ENCODE data around the gene SERGEF.

DNA sequence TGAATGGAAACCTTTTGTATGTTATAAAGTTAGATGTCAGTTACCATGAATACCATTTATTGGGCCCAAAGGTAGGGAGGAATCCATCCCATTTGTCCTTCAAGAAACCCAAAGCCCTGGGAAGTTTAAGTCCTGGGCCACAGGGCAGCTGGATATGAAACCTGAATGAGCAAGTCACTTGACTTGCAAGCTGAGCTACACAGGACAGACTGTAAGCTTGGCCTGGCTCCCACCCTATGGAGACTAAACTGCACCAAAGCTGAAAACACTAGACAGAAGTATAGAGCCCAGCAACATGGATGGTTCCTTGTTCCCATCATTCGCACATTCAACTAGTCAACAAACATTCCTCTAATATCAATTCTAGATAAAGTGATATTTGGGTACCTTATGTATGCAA, 207.0 kb downstream of the SERGEF start:
- TF ChIP-seq CTCF (IDR thresholded peaks at IDR 0.05) (no peak), POLR2A (IDR thresholded peaks at IDR 0.05) (no peak), POLR2AphosphoS5 (IDR thresholded peaks at IDR 0.05) (no peak)

Data from prostate gland (tissue), 2 donors.